HG02870 (cell line): ENCODE data around the gene ADGRA3.

Experiments
- ATAC-seq: cut with Tn5 transposase; IDR thresholded peaks from one replicate; pipeline ENCODE4 v1.9.1; 2021; ENCODE audit warnings: mild to moderate bottlenecking, moderate library complexity; ENCODE audit not compliant: unreplicated experiment

Gene ADGRA3

GRCh38 chr4:22454216-22454838 lies 61.5 kb downstream of the ADGRA3 start:
- ATAC-seq, result no peak

- ATAC-seq, result no peak
These were observed 71.1 kb downstream of the ADGRA3 start for GRCh38 chr4:22444813-22445212.

DNA sequence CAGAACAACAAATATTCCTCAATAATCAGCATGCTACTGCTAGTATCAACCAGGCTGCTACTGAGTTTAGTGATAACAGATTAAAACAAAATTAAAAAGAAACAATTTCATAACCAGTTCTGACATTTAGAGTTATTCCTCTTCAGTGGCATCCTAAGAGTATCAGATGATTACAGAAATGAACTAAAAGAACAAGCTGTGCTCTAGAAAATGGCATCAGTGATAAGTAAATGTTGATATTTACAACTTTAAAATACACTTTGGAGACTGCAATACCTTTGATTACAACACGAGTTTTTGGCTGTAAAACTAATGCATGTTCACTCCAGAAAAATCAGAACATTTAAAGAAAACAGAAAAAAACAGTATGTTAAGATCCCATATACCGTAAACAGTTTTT lies 72.9 kb downstream of the ADGRA3 start:
- ATAC-seq, result no peak

DNA sequence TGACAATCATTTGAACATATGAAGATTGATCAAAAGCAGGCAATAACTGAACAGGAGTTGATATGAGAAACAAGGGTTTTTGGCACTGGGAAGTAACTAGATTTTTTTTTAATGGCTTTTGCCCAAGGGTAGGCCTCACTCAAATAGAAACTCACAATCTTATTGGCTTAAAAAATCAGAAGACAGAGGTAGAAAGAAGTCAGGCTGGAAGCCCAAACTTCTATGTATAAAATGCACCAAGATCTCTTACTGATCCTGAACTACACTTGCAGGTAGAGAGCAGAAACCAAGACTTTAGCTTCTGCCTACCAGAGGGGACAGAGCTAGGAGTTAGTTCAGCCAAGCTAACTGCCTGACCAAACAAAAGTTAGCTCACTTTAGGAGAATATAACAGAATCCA lies 74.9 kb downstream of the ADGRA3 start:
- no peak for ATAC-seq

DNA sequence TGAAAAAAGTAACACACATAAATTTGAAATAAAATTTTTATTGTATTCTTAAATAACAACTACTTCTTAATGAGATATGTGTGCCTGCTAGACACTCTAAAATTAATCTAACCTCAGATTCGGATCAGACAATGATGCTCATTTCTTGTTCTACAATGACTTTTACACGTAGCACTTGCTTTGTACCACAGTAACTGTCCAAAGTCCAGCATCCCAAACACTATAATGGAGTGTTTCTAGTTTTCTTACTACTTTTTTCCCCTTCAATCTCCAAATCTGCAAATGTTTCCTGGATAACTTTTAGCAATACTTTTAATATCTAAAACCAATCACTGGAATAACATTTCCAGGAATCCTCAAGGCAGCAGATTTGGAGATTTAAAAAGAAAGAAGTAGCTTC lies 75.9 kb downstream of the ADGRA3 start:
- ATAC-seq, result no peak

- no peak for ATAC-seq
These were observed 80.2 kb downstream of the ADGRA3 start for GRCh38 chr4:22435652-22436051.

- ATAC-seq, result no peak
These were observed 81.0 kb downstream of the ADGRA3 start for GRCh38 chr4:22434895-22435294.

DNA sequence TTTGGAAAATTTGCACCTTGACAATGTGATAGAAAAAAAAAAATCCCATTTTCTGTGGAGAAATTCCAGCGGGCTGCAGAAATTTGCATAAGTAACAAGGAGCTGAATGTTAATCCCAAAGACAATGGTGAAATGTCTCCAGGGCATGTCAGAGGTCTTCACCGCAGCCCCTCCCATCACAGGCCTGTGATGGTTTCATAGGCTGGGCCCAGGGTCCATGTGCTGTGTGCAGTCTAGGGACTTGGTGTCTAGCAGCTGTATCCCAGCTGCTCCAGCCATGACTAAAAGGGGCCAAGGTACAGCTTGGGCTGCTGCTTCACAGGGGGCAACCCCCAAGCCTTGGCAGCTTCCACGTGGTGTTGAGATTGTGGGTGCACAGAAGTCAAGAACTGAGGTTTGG lies 85.2 kb downstream of the ADGRA3 start:
- ATAC-seq, result no peak

DNA sequence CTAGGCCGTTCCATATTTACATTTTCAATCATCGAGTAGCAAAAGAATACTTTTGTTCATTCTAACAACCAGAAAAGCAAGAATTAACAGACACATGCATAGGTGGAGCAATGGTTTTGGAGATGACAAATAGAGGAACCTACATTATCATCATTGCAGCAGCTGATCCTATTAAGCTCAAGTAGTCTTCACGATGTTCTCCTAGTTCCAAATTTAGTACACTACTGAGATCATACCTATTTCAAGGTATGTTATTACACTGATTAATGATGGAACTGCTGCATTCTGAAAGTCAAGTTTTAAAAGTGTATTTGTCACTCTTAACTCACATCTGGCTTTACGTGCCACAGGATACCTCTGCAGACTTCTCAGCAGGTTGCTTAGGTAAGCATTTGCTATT lies 87.4 kb downstream of the ADGRA3 start:
- no peak for ATAC-seq

- ATAC-seq, result no peak
These were observed 88.2 kb downstream of the ADGRA3 start for GRCh38 chr4:22427675-22428074.

- ATAC-seq, result no peak
These were observed 95.6 kb downstream of the ADGRA3 start for GRCh38 chr4:22420291-22420690.

- no peak for ATAC-seq
These were observed 98.5 kb downstream of the ADGRA3 start for GRCh38 chr4:22417408-22417807.

- ATAC-seq, result no peak
These were observed 99.5 kb downstream of the ADGRA3 start for GRCh38 chr4:22416403-22416802.

DNA sequence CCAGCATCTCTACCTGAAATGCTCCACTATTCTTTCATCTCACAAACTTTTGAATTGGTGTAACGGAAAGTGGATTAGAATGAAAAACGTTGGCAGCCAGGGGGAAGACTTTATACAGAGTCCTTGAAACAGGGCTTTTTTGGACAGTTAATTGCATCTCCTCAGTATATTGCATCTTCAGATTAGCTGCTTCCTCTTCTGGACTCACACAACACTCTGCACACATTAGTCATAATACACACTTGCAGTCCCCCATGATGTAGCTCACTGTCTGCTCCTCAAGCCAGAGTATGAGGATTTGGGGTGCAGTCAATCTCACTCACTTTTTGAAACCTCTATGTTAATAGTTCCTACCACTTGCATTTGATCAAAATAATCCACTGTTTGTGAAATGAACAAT lies 101.0 kb downstream of the ADGRA3 start:
- ATAC-seq, result no peak

DNA sequence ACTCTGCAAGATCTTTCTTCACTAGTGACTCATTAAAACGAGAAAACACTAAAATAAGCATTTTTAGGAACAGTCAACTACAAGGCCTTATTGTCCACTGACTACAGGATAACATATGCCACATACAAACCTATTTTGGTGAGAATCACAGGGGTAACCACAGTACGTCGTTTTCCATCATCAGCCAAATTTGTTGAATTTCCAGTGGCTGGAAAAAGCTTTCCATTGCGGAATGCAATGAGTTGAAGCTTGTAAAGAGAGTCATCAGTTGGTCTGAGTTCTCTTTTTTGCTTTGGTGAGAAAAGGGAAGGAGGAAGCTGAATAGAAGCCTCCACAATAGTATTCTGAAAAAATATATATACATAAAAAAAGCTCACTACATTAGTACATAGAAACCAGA lies 102.4 kb downstream of the ADGRA3 start:
- ATAC-seq, result no peak

GRCh38 chr4:22412013-22412412 lies 103.9 kb downstream of the ADGRA3 start:
- ATAC-seq, result no peak

- no peak for ATAC-seq
These were observed 105.1 kb downstream of the ADGRA3 start for GRCh38 chr4:22410645-22411247.

- no peak for ATAC-seq
These were observed 107.4 kb downstream of the ADGRA3 start for GRCh38 chr4:22408474-22408873.

DNA sequence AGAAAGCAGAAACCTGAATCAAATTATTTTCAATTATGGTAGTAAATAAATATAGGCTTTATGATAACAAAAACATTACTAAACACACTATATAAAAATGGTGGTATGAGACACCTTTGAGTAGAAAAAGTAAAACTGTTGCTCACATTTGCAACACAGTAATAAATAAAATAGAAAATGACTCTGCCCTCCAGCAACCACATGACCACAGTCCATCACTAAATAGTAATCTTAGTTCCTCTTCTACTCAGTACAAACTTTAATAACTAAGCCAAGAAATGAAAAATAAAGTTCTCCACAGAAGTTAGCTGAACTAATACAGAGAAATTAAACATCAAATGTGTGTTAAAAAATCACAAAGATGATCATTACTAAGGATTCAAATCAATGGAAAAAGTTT lies 108.5 kb downstream of the ADGRA3 start:
- ATAC-seq, result peak; percentile 56

DNA sequence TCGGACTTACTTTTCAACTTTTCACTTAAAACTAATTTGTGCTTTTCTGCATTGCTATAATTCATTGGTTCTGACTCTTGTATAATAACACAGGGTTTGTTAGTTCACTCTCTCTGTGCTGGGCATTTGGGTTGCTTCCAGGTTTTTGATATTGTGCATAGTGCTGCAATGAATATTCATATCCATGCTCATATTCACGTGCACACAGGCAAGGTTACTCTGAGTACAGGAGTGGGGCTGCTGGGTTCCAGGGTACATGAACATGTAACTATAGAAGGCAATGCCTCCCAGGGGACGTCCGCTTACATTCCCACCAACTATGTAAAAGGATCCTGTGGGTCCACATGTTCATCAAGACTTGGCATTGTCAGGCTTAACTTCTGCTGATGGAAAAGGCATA lies 117.2 kb downstream of the ADGRA3 start:
- no peak for ATAC-seq

- ATAC-seq, result no peak
These were observed 124.3 kb downstream of the ADGRA3 start for GRCh38 chr4:22391551-22391950.

DNA sequence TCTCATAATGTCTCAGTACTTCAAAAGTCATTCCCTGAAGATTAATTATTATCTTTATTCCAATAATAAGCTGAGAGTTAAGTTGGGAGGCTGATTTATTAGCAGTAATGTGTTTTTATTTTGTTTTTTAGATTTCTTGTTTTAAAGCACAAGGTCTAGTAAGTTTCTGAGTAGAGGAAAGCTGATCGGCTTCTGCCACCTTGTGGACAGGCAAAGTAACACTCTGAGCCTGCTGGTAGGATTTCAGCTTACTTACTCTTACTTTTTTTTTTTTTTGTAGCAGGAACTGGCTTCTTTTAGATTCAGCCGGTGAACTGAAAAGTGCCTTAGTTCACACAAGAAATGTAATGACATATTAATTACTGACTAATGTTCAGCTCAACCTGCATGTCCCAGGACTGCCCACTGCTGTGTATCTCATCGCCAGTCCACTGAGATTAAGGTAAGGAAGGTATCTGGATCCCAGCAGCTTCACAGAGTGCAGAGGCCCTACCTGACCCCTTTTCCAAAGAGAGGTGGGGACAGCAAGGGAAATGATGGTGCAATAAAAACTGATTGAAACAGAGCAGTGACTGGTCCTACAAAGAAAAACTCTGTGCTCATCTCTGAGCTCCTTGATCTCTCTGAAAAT lies 126.5 kb downstream of the ADGRA3 start:
- ATAC-seq, result peak; percentile 83

DNA sequence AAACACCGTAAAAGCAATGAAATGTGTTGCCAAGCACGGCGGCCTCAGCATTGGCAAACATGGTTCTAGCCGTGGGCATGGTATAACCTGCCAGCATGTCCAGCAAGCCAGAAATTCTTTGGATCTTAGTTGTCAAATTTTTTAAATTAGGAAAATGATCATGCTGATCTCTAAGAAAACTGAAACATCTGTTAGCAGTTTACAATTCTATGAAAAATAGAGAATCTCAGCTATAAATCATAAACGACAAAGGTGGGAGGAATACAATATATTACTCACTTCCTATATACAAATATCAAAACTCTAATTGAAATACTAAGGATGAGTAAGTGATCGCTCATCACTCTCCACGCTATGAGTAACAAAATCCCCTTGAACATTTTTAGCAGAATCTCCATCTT lies 130.3 kb downstream of the ADGRA3 start:
- ATAC-seq, result no peak
